ENCODE data around the gene ZNF507.
"Not testable (repeated sequence)": the region's sequence is repeated elsewhere in the genome, so short reads cannot be mapped to it uniquely, and the experiment has no call there.

The ZNF507 gene

GRCh38 chr19:32415246-32415645, 69.8 kb downstream of the ZNF507 start:
- no peak for DNase-seq (ENCODE audit: low spot score)

- DNase-seq (ENCODE audit: low spot score), result no peak
Measured at GRCh38 chr19:32415669-32416068, 70.3 kb downstream of the ZNF507 start.

GRCh38 chr19:32416749-32417456, 71.5 kb downstream of the ZNF507 start:
- DNase-seq (ENCODE audit: low spot score), result no peak

GRCh38 chr19:32418155-32418554, 72.7 kb downstream of the ZNF507 start:
- no peak for DNase-seq (ENCODE audit: low spot score)

GRCh38 chr19:32421589-32422361, 76.4 kb downstream of the ZNF507 start:
- DNase-seq (ENCODE audit: low spot score), result no peak

- DNase-seq (ENCODE audit: low spot score), result no peak
Measured at GRCh38 chr19:32422435-32422834, 77.0 kb downstream of the ZNF507 start.

GRCh38 chr19:32423944-32424343, 78.5 kb downstream of the ZNF507 start:
- not testable (repeated sequence) for DNase-seq (ENCODE audit: low spot score)

GRCh38 chr19:32427536-32427935, 82.1 kb downstream of the ZNF507 start:
- no peak for DNase-seq (ENCODE audit: low spot score)

GRCh38 chr19:32436692-32437091, 91.3 kb downstream of the ZNF507 start:
- DNase-seq (ENCODE audit: low spot score), result no peak

- no peak for DNase-seq (ENCODE audit: low spot score)
Measured at GRCh38 chr19:32437096-32437495, 91.7 kb downstream of the ZNF507 start.
